Germinal center (tissue), 1 donor: ENCODE data around the gene BPIFB1.

ENCODE experiments used
- DNase-seq: peaks from one replicate; pipeline ENCODE4 v3.0.0; 2012; ENCODE audit warnings: mixed read lengths, low spot score

BPIFB1 gene

GRCh38 chr20:33273117-33273851 lies 9.7 kb upstream of the BPIFB1 start:
- no peak for DNase-seq

GRCh38 chr20:33275215-33275614 lies 7.8 kb upstream of the BPIFB1 start:
- no peak for DNase-seq

- no peak for DNase-seq
Measured at GRCh38 chr20:33275871-33276270, 7.1 kb upstream of the BPIFB1 start.

GRCh38 chr20:33276303-33277113 lies 6.5 kb upstream of the BPIFB1 start:
- no peak for DNase-seq

- no peak for DNase-seq
Measured at GRCh38 chr20:33277471-33278441, 5.3 kb upstream of the BPIFB1 start.

- no peak for DNase-seq
Measured at GRCh38 chr20:33278700-33279099, 4.3 kb upstream of the BPIFB1 start.

GRCh38 chr20:33279261-33279910 lies 3.6 kb upstream of the BPIFB1 start:
- no peak for DNase-seq

GRCh38 chr20:33280000-33280680 lies 2.9 kb upstream of the BPIFB1 start:
- DNase-seq: no peak

- DNase-seq: no peak
Measured at GRCh38 chr20:33280775-33281174, 2.2 kb upstream of the BPIFB1 start.

GRCh38 chr20:33281550-33282146 lies 1.4 kb upstream of the BPIFB1 start:
- no peak for DNase-seq

GRCh38 chr20:33282196-33282934 lies 649 bp upstream of the BPIFB1 start:
- DNase-seq: no peak

GRCh38 chr20:33284284-33284683 lies 1.3 kb downstream of the BPIFB1 start:
- DNase-seq: no peak

GRCh38 chr20:33284937-33285336 lies 1.9 kb downstream of the BPIFB1 start:
- no peak for DNase-seq

- DNase-seq: no peak
Measured at GRCh38 chr20:33285861-33286495, 3.0 kb downstream of the BPIFB1 start.

GRCh38 chr20:33287884-33288283 lies 4.9 kb downstream of the BPIFB1 start:
- DNase-seq: no peak

GRCh38 chr20:33290852-33291251 lies 7.8 kb downstream of the BPIFB1 start:
- DNase-seq: no peak

GRCh38 chr20:33291416-33291815 lies 8.4 kb downstream of the BPIFB1 start:
- no peak for DNase-seq

GRCh38 chr20:33291830-33292355 lies 8.9 kb downstream of the BPIFB1 start:
- DNase-seq: peak; percentile 62

- DNase-seq: no peak
Measured at GRCh38 chr20:33296206-33296605, 13.2 kb downstream of the BPIFB1 start.
